Activated CD8-positive, alpha-beta T cell treated with anti-CD3 and anti-CD28 coated beads for 36 hours (primary cell): ENCODE measurements around the gene STXBP1. TPM values are rescaled to one million over a fixed set of nuclear protein-coding genes. Genes with fewer than 3 reads are reported as not detected.

ENCODE experiments used
- ATAC-seq: fragments of 200-7000 bp; cut with Tn5 transposase; one replicate; pipeline ENCODE4 v1.10.0; 2021; ENCODE audit warnings: mild to moderate bottlenecking, moderate library complexity
- CTCF ChIA-PET: fragments of 350-600 bp; sonication (Branson Sonifier 250); formaldehyde crosslinking; loops from one replicate; lab custom pipeline; 2021; ENCODE audit warnings: antibody characterized with exemption; lab: Charles Lee
- POLR2A ChIA-PET: fragments of 350-600 bp; sonication (Branson Sonifier 250); formaldehyde crosslinking; loops from one replicate; lab custom pipeline; 2021; ENCODE audit warnings: antibody characterized with exemption; lab: Charles Lee
- DNase-seq: peaks from one replicate; pipeline ENCODE4 v3.0.0-alpha.2; 2020
- H3K27ac Mint-ChIP-seq: one replicate; pipeline ENCODE4 v1.8.0; 2021; ENCODE audit warnings: mild to moderate bottlenecking, mixed read lengths
- H3K27me3 Mint-ChIP-seq: one replicate; pipeline ENCODE4 v1.8.0; 2021; ENCODE audit warnings: mixed read lengths
- H3K36me3 Mint-ChIP-seq: one replicate; pipeline ENCODE4 v1.8.0; 2021; ENCODE audit warnings: low read depth, mixed read lengths
- H3K4me1 Mint-ChIP-seq: one replicate; pipeline ENCODE4 v1.8.0; 2021; ENCODE audit warnings: low read depth, mixed read lengths
- H3K4me3 Mint-ChIP-seq: one replicate; pipeline ENCODE4 v1.8.0; 2021; ENCODE audit warnings: mild to moderate bottlenecking, moderate library complexity, mixed read lengths
- H3K9me3 Mint-ChIP-seq: one replicate; pipeline ENCODE4 v1.8.0; 2021; ENCODE audit warnings: mixed read lengths
- CTCF ChIP-seq: fragments of 200-600 bp; IDR thresholded peaks from one replicate; pipeline ENCODE4 v1.8.0; 2022; ENCODE audit warnings: antibody characterized with exemption, mild to moderate bottlenecking
- intact Hi-C: fragments of 100-400 bp; cut with micrococcal nuclease; formaldehyde crosslinking; loops from one replicate; pipeline ENCODE4 v1.10.0; 2022
- total RNA-seq, 2 experiments: library from RNA; stranded (reverse); gene quantifications; one replicate each; pipeline ENCODE4 v1.2.3, GENCODE V29; 2021

Gene STXBP1
- total RNA-seq, 2 experiments from 2014 or later: 19.2 to 23.5 TPM

- Mint-ChIP-seq H3K4me3 (no peak overlapping the region), H3K4me1 (peaks cover 4% of the 10 kb centered on the region), H3K9me3 (no peaks in the 10 kb centered on the region), H3K27me3 (no peaks in the 10 kb centered on the region), H3K27ac (no peak overlapping the region), H3K36me3 (peaks cover 17% of the 10 kb centered on the region)
- ATAC-seq: no peak
- CTCF ChIA-PET: interaction anchor here (1.2 to 2.4 kb wide), 3 partner anchors 22 to 128 kb away, joined by 3 to 8 read pairs (median 4); no protein-coding TSS in a partner anchor
- TF ChIP-seq CTCF: no peak
- POLR2A ChIA-PET: interaction anchor here (1.2 to 1.5 kb wide), 2 partner anchors 22 to 43 kb away, joined by 3 to 5 read pairs; no protein-coding TSS in a partner anchor
- intact Hi-C loops: no loop called here
- no peak for DNase-seq
These were observed 129.9 kb downstream of the STXBP1 start for GRCh38 chr9:127741831-127742434.

Other genes starting within 250 kb of the STXBP1 start
- gene SLC2A8, start 215.1 kb upstream of the STXBP1 start, total RNA-seq: 1 to 10 TPM; 1.6 to 2.1 TPM
- gene ZNF79, start 187.9 kb upstream of the STXBP1 start, total RNA-seq: 1 to 10 TPM; 7.6 TPM
- 1,000 to 10,000 TPM; 2,353 to 2,364 TPM for gene RPL12, start 160.9 kb upstream of the STXBP1 start, total RNA-seq
- gene LRSAM1, start 160.8 kb upstream of the STXBP1 start, total RNA-seq: 10 to 100 TPM; 17.1 to 18.6 TPM
- gene CFAP157, start 94.7 kb downstream of the STXBP1 start, total RNA-seq: under 1 TPM in 1 of 2 experiments, not detected in 1; 0.11 TPM
- gene PTRH1, start 103.4 kb downstream of the STXBP1 start, total RNA-seq: 10 to 100 TPM; 15.9 to 16.0 TPM
- gene TTC16, start 103.8 kb downstream of the STXBP1 start, total RNA-seq: 1 to 10 TPM; 2.1 to 2.3 TPM
- gene TOR2A, start 123.0 kb downstream of the STXBP1 start, total RNA-seq: 10 to 100 TPM; 14.4 to 16.1 TPM
- gene SH2D3C, start 166.4 kb downstream of the STXBP1 start, total RNA-seq: 10 to 100 TPM; 29.9 to 30.3 TPM
- 10 to 100 TPM; 86.2 to 91.6 TPM for gene CDK9, start 173.8 kb downstream of the STXBP1 start, total RNA-seq
- gene FPGS, start 190.6 kb downstream of the STXBP1 start, total RNA-seq: 10 to 100 TPM; 79.8 to 80.4 TPM
- gene ENG, start 242.4 kb downstream of the STXBP1 start, total RNA-seq: 10 to 100 TPM; 14.2 to 15.0 TPM